SK-N-SH treated with all-trans-retinoic acid at 6 μM for 48 hours (cell line): ENCODE measurements around the gene COG8.

ENCODE experiments used
- ATAC-seq: fragments of 200-7000 bp; cut with Tn5 transposase; 3 replicates; pipeline ENCODE4 v1.9.1; 2020; ENCODE audit warnings: mild to moderate bottlenecking, moderate library complexity
- ARNTL ChIP-seq: fragments of 450-650 bp; formaldehyde crosslinking; IDR thresholded peaks from 2 replicates; pipeline ENCODE4 v1.5.0; 2020; ENCODE audit warnings: low read depth, mild to moderate bottlenecking, moderate library complexity, borderline replicate concordance
- BACH2 ChIP-seq: fragments of 250-450 bp; sonication (Bioruptor Pico); IDR thresholded peaks from 2 replicates; pipeline ENCODE4 v1.9.0; 2021; ENCODE audit warnings: mild to moderate bottlenecking, borderline replicate concordance
- CSRNP3 ChIP-seq: fragments of 250-450 bp; sonication (Bioruptor Pico); IDR thresholded peaks from 2 replicates; pipeline ENCODE4 v1.5.1; 2021; ENCODE audit warnings: mild to moderate bottlenecking, moderate library complexity
- ESRRG ChIP-seq: fragments of 250-450 bp; sonication (Bioruptor Pico); IDR thresholded peaks from 2 replicates; pipeline ENCODE4 v1.6.1; 2021; ENCODE audit warnings: mild to moderate bottlenecking
- GLIS3 ChIP-seq: fragments of 250-450 bp; sonication (Bioruptor Pico); IDR thresholded peaks from 2 replicates; pipeline ENCODE4 v1.5.0; 2020; ENCODE audit warnings: mild to moderate bottlenecking, moderate library complexity
- ISL1 ChIP-seq: fragments of 250-450 bp; sonication (Bioruptor Pico); IDR thresholded peaks from 2 replicates; pipeline ENCODE4 v2.1.2; 2022; ENCODE audit warnings: mild to moderate bottlenecking, moderate library complexity
- OSR1 ChIP-seq: fragments of 250-450 bp; sonication (Bioruptor Pico); IDR thresholded peaks from 2 replicates; pipeline ENCODE4 v1.8.0; 2022; ENCODE audit warnings: moderate library complexity, mild to moderate bottlenecking, inconsistent platforms
- PATZ1 ChIP-seq: fragments of 250-450 bp; sonication (Bioruptor Pico); IDR thresholded peaks from 2 replicates; pipeline ENCODE4 v1.8.0; 2020; ENCODE audit warnings: mild to moderate bottlenecking, moderate library complexity, borderline replicate concordance
- POU6F1 ChIP-seq: fragments of 250-450 bp; sonication (Bioruptor Pico); IDR thresholded peaks from 2 replicates; pipeline ENCODE4 v1.8.0; 2021; ENCODE audit warnings: low read depth, mild to moderate bottlenecking, moderate library complexity, borderline replicate concordance
- PPARA ChIP-seq: fragments of 250-450 bp; sonication (Bioruptor Pico); IDR thresholded peaks from 2 replicates; pipeline ENCODE4 v1.5.0; 2020; ENCODE audit warnings: mild to moderate bottlenecking, borderline replicate concordance
- RARB ChIP-seq: fragments of 250-450 bp; sonication (Bioruptor Pico); IDR thresholded peaks from 2 replicates; pipeline ENCODE4 v1.8.0; 2021; ENCODE audit warnings: mild to moderate bottlenecking, moderate library complexity
- TOX ChIP-seq: fragments of 250-450 bp; sonication (Bioruptor Pico); IDR thresholded peaks from 2 replicates; pipeline ENCODE4 v1.8.0; 2021; ENCODE audit warnings: mild to moderate bottlenecking, moderate library complexity, borderline replicate concordance
- TSHZ2 ChIP-seq: fragments of 250-450 bp; sonication (Bioruptor Pico); IDR thresholded peaks from 2 replicates; pipeline ENCODE4 v1.5.0; 2020; ENCODE audit warnings: mild to moderate bottlenecking, moderate library complexity
- ZC3H10 ChIP-seq: fragments of 250-450 bp; sonication (Bioruptor Pico); IDR thresholded peaks from 2 replicates; pipeline ENCODE4 v1.5.1; 2021; ENCODE audit warnings: mild to moderate bottlenecking, moderate library complexity
- ZFP3 ChIP-seq: fragments of 250-450 bp; sonication (Bioruptor Pico); IDR thresholded peaks from 2 replicates; pipeline ENCODE4 v1.5.0; 2020; ENCODE audit warnings: mild to moderate bottlenecking, moderate library complexity
- ZFP30 ChIP-seq: fragments of 450-650 bp; formaldehyde crosslinking; IDR thresholded peaks from 2 replicates; pipeline ENCODE4 v1.5.0; 2022; ENCODE audit warnings: mild to moderate bottlenecking, moderate library complexity
- ZNF565 ChIP-seq: fragments of 450-650 bp; formaldehyde crosslinking; conservative IDR thresholded peaks from 2 replicates; pipeline ENCODE4 v1.5.0; 2020; ENCODE audit warnings: low read depth, mild to moderate bottlenecking, moderate library complexity
- ZNF70 ChIP-seq: fragments of 450-650 bp; formaldehyde crosslinking; IDR thresholded peaks from 2 replicates; pipeline ENCODE4 v1.5.0; 2020; ENCODE audit warnings: mild to moderate bottlenecking, moderate library complexity
- ZNF8 ChIP-seq: fragments of 450-650 bp; formaldehyde crosslinking; IDR thresholded peaks from 2 replicates; pipeline ENCODE4 v1.5.0; 2020; ENCODE audit warnings: mild to moderate bottlenecking, moderate library complexity

COG8 gene

GRCh38 chr16:69314534-69314933, 24.8 kb downstream of the COG8 start:
- TF ChIP-seq ZC3H10 (CRISPR knock-in tag) (no peak), ZNF565 (CRISPR knock-in tag) (no peak), ZNF70 (CRISPR knock-in tag) (no peak), TSHZ2 (no peak)
- no peak for ATAC-seq

GRCh38 chr16:69313469-69313868, 25.9 kb downstream of the COG8 start:
- no peak for ATAC-seq
- TF ChIP-seq RARB (CRISPR knock-in tag) (no peak), ESRRG (CRISPR knock-in tag) (no peak), ZNF70 (CRISPR knock-in tag) (no peak), ISL1 (CRISPR knock-in tag) (no peak), PATZ1 (no peak), POU6F1 (CRISPR knock-in tag) (no peak), PPARA (CRISPR knock-in tag) (no peak), GLIS3 (CRISPR knock-in tag) (no peak), ZNF8 (no peak), OSR1 (CRISPR knock-in tag) (no peak), TOX (CRISPR knock-in tag) (no peak), TSHZ2 (no peak), ARNTL (no peak), ZFP3 (CRISPR knock-in tag) (no peak), CSRNP3 (no peak), ZFP30 (CRISPR knock-in tag) (no peak), BACH2 (no peak)

GRCh38 chr16:69311533-69312387, 27.6 kb downstream of the COG8 start:
- peak; percentile 59 for ATAC-seq
- TF ChIP-seq ZFP3 (CRISPR knock-in tag), result no peak
